ENCODE data around the gene FLRT1.

- TF ChIP-seq POLR2A (IDR thresholded peaks at IDR 0.05; ENCODE audit: low read depth, low read length) (no peak), POLR2AphosphoS5 (IDR thresholded peaks at IDR 0.05; ENCODE audit: low read depth, low read length) (no peak), TAF1 (IDR thresholded peaks at IDR 0.05; ENCODE audit: borderline replicate concordance, low read depth, low read length) (no peak)
These were observed 26.0 kb upstream of the FLRT1 start for GRCh38 chr11:64009710-64010109.
